ENCODE results near the gene NCAPD3.
"Not testable (repeated sequence)": the region's sequence is repeated elsewhere in the genome, so short reads cannot be mapped to it uniquely, and the experiment has no call there.

The NCAPD3 gene

DNA sequence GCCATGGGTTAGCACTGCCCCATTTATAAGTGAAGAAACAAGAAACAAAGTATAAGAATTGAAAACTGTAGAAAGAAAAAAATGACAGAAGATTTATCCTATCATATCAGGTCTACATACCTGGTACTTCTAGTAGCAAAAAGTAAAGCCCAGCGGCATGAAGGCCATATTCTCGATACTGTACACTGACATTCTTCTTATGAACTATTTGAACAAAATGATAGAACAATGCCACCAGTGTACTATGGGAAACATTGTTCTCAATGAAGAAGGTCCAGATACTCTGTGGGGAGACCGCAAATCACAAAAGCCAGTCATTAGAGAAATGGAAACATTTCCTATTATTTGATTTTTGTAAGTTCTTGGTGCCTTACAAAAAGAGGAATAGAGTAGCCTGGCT, 7.0 kb downstream of the NCAPD3 start:
- no peak for DNase-seq

DNA sequence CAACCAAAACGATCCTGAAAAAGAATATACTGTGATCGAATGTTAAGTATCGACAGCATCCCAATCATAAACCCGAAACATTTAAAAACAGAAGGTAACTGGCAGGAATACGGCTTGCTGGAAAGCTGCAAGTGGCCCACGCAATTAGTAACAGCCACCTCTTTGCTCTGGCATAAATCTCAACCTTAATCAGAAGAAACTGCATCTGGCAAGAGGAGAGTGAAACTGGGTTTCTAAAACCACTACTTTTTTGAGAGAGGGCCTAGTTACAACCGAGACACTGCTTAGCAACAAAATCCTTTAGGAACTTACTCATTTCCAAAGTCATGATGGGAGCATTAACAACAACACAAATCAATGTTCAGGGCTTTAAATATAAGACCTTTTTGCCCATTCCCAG, 7.9 kb downstream of the NCAPD3 start:
- no peak for DNase-seq

- peak; percentile 73 for DNase-seq
Measured at GRCh38 chr11:134207538-134208239, 16.1 kb downstream of the NCAPD3 start.

DNA sequence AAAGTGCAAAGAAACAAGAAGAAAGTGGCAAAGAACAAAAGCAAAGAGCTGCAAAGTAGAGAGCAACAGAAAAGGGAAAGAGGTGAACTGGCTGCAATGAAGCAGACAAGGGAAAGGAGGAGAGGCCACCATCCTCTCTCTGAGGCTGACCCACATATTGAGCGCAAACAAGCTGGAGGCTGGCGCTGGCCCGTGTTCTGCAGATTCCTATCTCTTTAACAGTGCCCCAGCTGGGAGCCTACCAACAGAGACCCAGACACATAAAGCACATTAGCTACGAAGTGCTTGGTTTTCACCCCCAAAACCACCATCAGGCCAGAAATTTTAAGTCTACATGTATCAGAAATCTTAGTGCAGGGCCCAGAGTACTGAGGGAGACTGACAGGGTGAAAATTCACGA, 17.6 kb downstream of the NCAPD3 start:
- no peak for DNase-seq

DNA sequence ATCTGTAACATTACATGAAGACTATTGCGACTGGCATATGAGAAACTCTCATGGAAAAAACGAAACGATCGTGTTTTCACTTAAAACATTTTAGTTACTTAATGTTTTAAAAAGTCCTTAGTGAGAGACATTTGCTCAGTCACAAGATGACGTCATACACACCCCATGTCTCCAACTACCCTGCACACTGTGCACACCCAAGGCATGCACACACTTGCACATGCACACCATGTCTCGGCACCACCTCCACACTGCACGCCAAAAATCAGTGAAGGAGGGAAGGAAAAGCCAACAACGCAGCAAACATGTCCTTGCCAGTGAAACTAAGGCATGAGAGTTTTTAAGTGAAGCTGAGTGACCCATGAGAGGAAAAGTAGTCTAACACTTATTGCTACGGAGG, 18.0 kb downstream of the NCAPD3 start:
- DNase-seq = no peak

GRCh38 chr11:134202661-134203060, 21.1 kb downstream of the NCAPD3 start:
- no peak for DNase-seq

DNA sequence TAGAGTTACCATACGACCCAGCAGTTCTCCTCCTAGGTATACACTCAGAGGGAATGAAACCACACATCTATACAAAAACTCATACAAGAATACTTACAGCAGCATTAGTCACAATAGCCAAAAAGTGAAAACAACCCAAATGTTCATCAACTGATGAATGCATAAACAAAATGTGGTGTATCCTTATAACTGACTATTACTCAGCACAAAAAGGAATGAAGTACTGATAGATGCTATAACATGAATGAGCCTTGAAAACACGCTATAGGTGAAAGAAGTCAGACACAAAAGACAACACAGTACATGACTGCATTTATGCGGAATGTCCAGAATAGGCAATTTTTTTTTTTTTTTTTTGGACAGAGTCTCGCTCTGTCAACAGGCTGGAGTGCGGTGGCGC, 23.1 kb downstream of the NCAPD3 start:
- no peak for DNase-seq

- DNase-seq = no peak
Measured at GRCh38 chr11:134199531-134199930, 24.2 kb downstream of the NCAPD3 start.

- DNase-seq = peak; percentile 15
Measured at GRCh38 chr11:134196756-134197155, 27.0 kb downstream of the NCAPD3 start.

GRCh38 chr11:134188092-134188491, 35.7 kb downstream of the NCAPD3 start:
- DNase-seq = not testable (repeated sequence)

DNA sequence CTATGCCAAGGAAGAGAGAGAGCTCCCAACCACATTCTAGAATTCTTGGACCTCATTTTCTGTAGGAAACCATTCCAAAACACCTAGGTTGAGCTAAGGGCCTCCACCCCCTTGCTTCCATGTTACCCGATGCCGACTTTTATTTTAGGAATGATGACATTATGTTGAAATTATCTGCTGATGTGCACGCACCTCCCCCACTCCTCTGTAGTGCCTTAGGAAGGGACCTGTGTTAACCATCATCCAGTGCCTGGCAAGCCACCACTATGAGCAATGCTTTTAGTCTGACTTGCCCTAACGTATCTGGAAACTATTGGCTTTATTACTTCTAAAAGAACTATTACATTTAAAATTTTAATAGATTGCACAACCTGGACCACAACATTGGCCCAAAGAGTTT, 42.1 kb downstream of the NCAPD3 start:
- no peak for DNase-seq

DNA sequence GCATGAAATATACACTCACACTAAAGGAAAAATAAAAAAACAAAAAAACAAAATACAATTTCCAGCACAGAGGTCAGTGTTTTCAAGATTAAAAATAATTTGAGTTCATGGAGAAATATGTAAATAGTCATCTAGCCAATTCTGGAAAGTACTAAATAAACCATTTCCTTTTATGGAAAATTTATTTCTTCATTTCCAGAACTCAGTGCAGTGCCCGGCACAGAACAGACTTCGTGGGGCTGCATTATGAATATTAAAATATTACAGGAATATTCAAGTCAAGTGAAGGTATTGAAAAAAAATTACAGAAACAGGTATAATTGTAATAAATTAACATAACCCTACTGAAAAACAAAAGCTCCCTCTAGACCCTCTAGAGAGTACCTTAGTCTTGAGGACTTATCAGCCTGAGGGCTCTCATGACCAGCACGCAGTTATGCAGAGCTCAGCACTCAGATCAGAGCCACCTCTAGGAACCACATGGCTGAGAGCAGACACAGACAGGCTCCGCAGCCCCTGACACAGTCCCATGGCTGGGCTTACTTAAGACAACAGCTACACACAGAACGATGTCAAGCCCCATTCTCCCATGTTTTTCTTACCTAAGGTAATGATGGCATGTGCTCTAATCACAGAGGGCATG, 45.6 kb downstream of the NCAPD3 start:
- no peak for DNase-seq

- no peak for DNase-seq
Measured at GRCh38 chr11:134176284-134176683, 47.5 kb downstream of the NCAPD3 start.

DNA sequence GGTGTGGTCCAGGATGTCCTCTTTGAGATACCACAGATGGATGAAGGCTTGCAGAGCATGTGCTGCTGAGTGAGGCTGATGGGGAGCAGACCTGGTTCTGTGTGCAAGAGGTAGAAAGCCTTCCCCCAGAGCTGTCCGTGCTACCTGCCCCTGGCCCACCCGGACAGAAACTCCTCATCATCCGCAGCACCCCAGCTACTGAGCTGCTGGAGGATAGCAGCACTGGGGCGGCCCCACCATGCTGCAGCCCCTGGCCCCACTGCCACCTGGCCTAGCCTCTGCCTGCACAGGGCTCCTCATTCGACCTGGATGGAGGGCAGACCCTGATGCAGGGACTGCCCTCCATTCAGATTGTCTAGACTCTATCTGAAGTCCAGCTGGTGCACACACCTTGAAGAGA, 50.5 kb downstream of the NCAPD3 start:
- DNase-seq = no peak

DNA sequence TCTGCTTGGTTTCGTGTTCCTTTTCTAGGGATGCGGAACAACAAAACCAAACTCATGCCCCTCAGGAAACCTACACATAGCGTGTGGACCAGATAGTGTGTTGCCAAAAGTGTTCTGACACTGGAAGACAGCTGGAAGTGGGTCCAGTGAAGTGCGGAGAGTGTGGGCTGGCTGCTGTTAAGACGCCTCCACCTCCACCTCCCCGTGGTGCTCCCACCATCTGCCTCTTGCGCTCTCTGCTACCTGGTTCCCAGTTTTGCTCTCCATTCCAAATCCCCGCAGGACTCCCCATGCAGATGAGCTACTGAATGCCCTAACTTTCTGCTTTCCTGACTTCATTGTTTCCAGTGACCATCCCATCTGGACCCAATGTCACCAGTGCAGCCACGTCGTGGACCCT, 51.8 kb downstream of the NCAPD3 start:
- DNase-seq = no peak

DNA sequence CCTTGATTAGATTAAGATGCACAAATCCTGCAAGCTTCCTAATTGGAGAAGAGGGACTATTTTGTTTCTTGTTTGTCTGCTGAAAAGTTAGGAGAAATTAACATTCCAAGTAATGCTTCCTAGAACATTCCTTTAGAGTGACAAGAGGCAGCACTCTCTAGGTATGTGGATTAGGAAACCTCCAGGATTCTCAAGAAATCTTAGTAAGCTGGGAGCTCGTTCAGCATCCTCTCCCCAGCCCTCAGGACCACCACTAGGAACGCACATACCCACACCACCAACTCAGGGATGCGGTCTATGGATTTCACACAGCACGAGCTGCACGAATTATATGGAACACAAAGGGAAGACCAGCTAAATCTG, 52.9 kb downstream of the NCAPD3 start:
- no peak for DNase-seq

DNA sequence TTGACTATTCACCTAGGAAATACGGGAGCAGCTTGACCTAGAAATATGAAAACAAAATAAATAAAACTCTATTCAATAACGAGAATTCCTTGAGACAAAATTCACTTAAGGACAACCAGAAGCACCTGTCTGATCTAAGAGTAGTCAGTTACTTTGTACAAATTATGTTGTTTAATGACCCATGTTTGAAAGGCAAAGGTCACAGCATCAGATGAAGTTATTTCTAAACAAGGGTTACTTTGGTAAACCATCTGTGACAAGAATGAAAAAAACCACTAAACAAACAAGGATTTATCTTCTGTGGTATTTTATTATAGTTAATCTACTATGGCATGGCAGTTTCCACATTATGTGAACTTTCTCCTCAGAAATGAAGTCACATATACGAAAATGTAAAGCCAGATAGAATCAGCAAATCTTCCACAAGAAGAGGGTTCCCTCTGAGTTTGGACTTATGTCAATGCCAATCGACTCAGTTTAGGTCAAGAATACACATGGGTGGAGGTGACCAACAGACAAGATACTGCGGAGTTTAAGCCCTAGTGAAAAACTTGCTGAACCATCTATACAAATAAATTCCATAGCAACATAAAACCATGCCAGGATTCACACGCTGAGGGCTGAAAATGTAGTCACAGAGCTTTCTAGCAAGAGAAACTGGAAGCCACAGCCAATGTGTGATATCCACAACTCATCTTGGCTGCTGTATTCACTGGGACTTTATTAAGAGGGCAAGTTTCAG, 53.4 kb downstream of the NCAPD3 start:
- DNase-seq = no peak

DNA sequence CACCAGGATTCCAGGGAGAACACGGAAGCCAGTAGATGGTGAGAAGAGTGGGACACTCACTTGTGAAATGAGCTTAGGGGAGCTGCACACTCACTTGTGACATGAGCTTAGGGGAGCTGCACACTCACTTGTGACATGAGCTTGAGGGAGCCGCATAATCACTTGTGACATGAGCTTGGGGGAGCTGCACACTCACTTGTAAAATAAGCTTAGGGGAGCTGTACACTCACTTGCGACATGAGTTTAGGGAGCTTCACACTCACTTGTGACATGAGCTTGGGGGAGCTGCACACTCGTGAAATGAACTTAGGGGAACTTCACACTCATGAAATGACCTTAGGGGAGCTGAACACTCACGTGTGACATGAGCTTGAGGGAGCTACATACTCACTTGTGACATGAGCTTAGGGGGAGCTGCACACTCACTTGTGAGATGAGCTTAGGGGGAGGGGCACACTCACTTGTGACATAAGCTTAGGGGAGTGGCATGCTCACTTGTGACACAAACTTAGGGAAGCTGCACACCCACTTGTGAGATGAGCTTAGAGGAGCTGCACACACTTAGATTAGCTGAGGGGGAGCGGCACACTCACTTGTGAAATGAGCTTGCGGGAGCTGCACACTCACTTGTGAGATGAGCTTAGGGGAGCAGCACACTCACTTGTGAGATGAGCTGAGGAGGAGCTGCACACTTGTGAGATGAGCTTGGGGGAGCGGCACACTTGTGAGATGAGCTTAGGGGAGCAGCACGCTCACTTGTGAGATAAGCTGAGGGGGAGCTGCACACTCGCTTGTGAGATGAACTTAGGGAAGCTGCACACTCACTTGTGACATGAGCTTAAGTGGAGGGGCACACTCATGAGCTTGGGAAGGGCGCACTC, 59.0 kb downstream of the NCAPD3 start:
- DNase-seq = no peak

DNA sequence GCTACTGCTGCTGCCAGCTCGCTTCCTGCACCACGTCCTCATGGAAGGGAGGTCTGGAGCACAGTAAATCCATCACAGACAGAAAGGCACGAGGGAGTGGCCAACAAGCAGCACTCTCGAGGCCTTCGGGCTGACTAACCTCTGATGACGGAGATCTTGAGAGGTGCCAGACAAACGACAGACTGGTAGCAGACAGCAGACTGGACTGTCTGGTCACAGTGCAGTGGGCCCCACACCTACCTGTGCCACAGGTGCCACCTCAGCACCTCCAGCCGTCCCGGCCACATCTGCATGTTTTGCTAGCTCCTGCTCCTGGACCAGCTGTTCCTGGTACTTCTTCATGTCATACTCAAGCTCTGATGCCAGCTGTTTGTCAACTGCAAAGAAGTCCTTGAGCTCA, 64.1 kb downstream of the NCAPD3 start:
- no peak for DNase-seq

- DNase-seq = no peak
Measured at GRCh38 chr11:134158023-134158422, 65.7 kb downstream of the NCAPD3 start.

DNA sequence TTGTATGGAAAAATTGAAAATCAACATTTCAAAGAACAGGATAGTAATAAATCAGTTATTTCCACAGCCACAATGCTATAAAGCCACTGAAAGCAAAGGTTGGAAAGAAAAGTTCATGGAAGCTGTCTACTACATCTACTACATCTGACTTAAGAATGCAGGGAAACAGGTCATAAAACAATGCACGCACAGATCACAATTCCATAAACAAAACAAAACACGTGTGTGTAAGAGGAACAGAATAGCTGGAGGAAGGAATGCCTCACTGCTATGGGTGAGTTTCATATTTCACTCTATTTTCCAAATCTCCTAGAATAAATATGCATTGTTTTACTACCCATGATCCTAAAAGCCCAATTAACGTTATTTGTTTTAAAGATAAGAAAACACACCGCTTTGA, 66.3 kb downstream of the NCAPD3 start:
- no peak for DNase-seq

- DNase-seq = no peak
Measured at GRCh38 chr11:134155946-134156865, 67.6 kb downstream of the NCAPD3 start.
